HepG2 (cell line): ENCODE measurements around the gene FNDC3B. TPM values are rescaled to one million over a fixed set of nuclear protein-coding genes. Genes with fewer than 3 reads are reported as not detected.

Source experiments
- ATAC-seq: fragments of 200-7000 bp; cut with Tn5 transposase; 3 replicates; pipeline ENCODE4 v1.9.1; 2020; ENCODE audit warnings: mild to moderate bottlenecking, moderate library complexity
- BruUV-seq: library from RNA; stranded (reverse); fragments of 400-500 nt; replicated peaks from 2 replicates; lab custom pipeline; 2021; lab: Mats Ljungman, UMichigan
- CTCF ChIA-PET: fragments of 300-600 bp; formaldehyde crosslinking; extraction: SDS; loops from one replicate; lab custom pipeline; 2021; ENCODE audit warnings: low total read pairs, inconsistent platforms, low intra/inter-chr PET ratio; lab: Yijun Ruan, JAX
- POLR2A ChIA-PET: fragments of 350-600 bp; sonication (Branson Sonifier 250); formaldehyde crosslinking; loops from one replicate; lab custom pipeline; 2020; ENCODE audit warnings: antibody characterized with exemption, inconsistent platforms; lab: Yijun Ruan, JAX
- DNase-seq: peaks from one replicate; pipeline ENCODE4 v3.0.0-alpha.2; 2015; ENCODE audit warnings: low spot score
- FAIRE-seq: peaks from 3 replicates; lab custom pipeline; 2011; peaks lifted over from hg19 to GRCh38; lab: Jason Lieb, UNC
- H2AFZ ChIP-seq: one replicate; pipeline ENCODE4 v1.6.1; 2011; ENCODE audit warnings: low read length, inconsistent platforms
- H3K27ac ChIP-seq: fragments of 300-600 bp; 3 replicates; pipeline ENCODE4 v1.8.0; 2011; ENCODE audit warnings: mixed run types, mild to moderate bottlenecking, mixed read lengths, low read length, inconsistent platforms; ENCODE audit not compliant: insufficient read depth; ENCODE audit errors: extremely low read length
- H3K27me3 ChIP-seq, 2 experiments: fragments of 200-600 bp in 1 of 2; 2 replicates in 1 of 2; 3 replicates in 1 of 2; pipeline versions ENCODE4 v1.6.0 to v1.8.0; 2011; ENCODE audit warnings: low read length in 2 of 2, mild to moderate bottlenecking in 2 of 2, moderate library complexity in 2 of 2, inconsistent platforms in 1 of 2; ENCODE audit not compliant: insufficient read depth in 2 of 2, control insufficient read depth in 1 of 2
- H3K36me3 ChIP-seq, 2 experiments: fragments of 200-600 bp in 1 of 2; replicated peaks in 1 of 2; 2 replicates in 1 of 2; 3 replicates in 1 of 2; pipeline versions ENCODE4 v1.5.1 to v1.8.0; 2011; ENCODE audit warnings: low read length in 2 of 2, inconsistent platforms in 1 of 2; ENCODE audit not compliant: insufficient read depth in 2 of 2, control insufficient read depth in 1 of 2
- H3K4me1 ChIP-seq: 2 replicates; pipeline ENCODE4 v1.5.1; 2012; ENCODE audit warnings: low read length, inconsistent platforms; ENCODE audit not compliant: insufficient read depth
- H3K4me2 ChIP-seq: 2 replicates; pipeline ENCODE4 v1.6.0; 2011; ENCODE audit warnings: low read depth, low read length, inconsistent platforms
- H3K4me3 ChIP-seq, 3 experiments: fragments of 200-600 bp in 1 of 3; sonication (generic), shearing (Covaris generic) in 1 of 3; replicated peaks in 1 of 3; 2 replicates each; pipeline ENCODE4 v1.5.1; 2011 to 2016; ENCODE audit warnings: low read length in 3 of 3, inconsistent platforms in 2 of 3, low read depth in 2 of 3, mild to moderate bottlenecking in 2 of 3, control low read depth in 1 of 3, mixed read lengths in 1 of 3; ENCODE audit not compliant: insufficient read depth in 1 of 3
- H3K79me2 ChIP-seq: one replicate; pipeline ENCODE4 v1.6.1; 2011; ENCODE audit warnings: low read length, inconsistent platforms; ENCODE audit not compliant: insufficient read depth
- H3K9ac ChIP-seq: 2 replicates; pipeline ENCODE4 v1.6.0; 2011; ENCODE audit warnings: mild to moderate bottlenecking, low read depth, low read length, inconsistent platforms; ENCODE audit not compliant: insufficient read depth
- H3K9me3 ChIP-seq: 2 replicates; pipeline ENCODE4 v1.5.1; 2012; ENCODE audit warnings: mild to moderate bottlenecking, low read length
- H4K20me1 ChIP-seq: 2 replicates; pipeline ENCODE4 v1.6.0; 2011; ENCODE audit warnings: inconsistent platforms, mild to moderate bottlenecking, low read length, moderate library complexity; ENCODE audit not compliant: insufficient read depth
- ERF ChIP-seq: IDR thresholded peaks from 2 replicates; pipeline ENCODE4 v1.6.1; 2018; ENCODE audit warnings: missing biosample characterization, missing genetic modification reagents
- ETV6 ChIP-seq: sonication (generic); formaldehyde crosslinking; conservative IDR thresholded peaks from 2 replicates; pipeline ENCODE4 v1.4.0; 2020; ENCODE audit warnings: missing genetic modification reagents
- KDM4B ChIP-seq: sonication (generic); formaldehyde crosslinking; IDR thresholded peaks from 2 replicates; pipeline ENCODE4 v1.4.0; 2020; ENCODE audit warnings: missing genetic modification reagents
- RBM22 ChIP-seq: fragments of 200-400 bp; formaldehyde crosslinking; optimal IDR thresholded peaks from 2 replicates; pipeline ENCODE3; 2017; ENCODE audit warnings: mild to moderate bottlenecking, low read length, moderate library complexity
- SIN3A ChIP-seq: IDR thresholded peaks from 2 replicates; pipeline ENCODE4 v1.6.1; 2011; ENCODE audit warnings: low read depth, mild to moderate bottlenecking, control low read depth, low read length, borderline replicate concordance
- ZNF121 ChIP-seq: sonication (generic); formaldehyde crosslinking; IDR thresholded peaks from 2 replicates; pipeline ENCODE4 v1.5.0; 2020; ENCODE audit warnings: mild to moderate bottlenecking, missing genetic modification reagents
- ZNF292 ChIP-seq: sonication (generic); formaldehyde crosslinking; IDR thresholded peaks from 2 replicates; pipeline ENCODE4 v1.8.1; 2022; ENCODE audit warnings: mild to moderate bottlenecking, low read depth, missing genetic modification reagents, borderline replicate concordance
- ZNF567 ChIP-seq: sonication (generic); formaldehyde crosslinking; IDR thresholded peaks from 2 replicates; pipeline ENCODE4 v1.8.1; 2023; ENCODE audit warnings: mild to moderate bottlenecking, missing genetic modification reagents, borderline replicate concordance
- ZNF572 ChIP-seq: sonication (generic); formaldehyde crosslinking; IDR thresholded peaks from 2 replicates; pipeline ENCODE4 v1.5.1; 2020; ENCODE audit warnings: mild to moderate bottlenecking, missing genetic modification reagents
- ZNF850 ChIP-seq: sonication (generic); formaldehyde crosslinking; conservative IDR thresholded peaks from 2 replicates; pipeline ENCODE4 v1.9.0; 2021; ENCODE audit warnings: mild to moderate bottlenecking, missing genetic modification reagents
- WGBS: methylation state at CpG from one replicate; pipeline ENCODE4 v1.1.6; 2017; ENCODE audit warnings: low lambda C conversion rate; 5-methylcytosine and 5-hydroxymethylcytosine counted together
- in situ Hi-C: cut with HindIII; loops from 2 replicates; pipeline ENCODE4 v1.10.0; 2017; ENCODE audit warnings: low pct_unique_long_range_greater_than_20kb; ENCODE audit not compliant: extremely low pct_ligation_motif_present
- intact Hi-C: fragments of 100-400 bp; cut with micrococcal nuclease; formaldehyde crosslinking; loops from one replicate; pipeline ENCODE4 v1.10.0; 2022; ENCODE audit not compliant: unreplicated experiment
- polyA plus RNA-seq, 8 experiments: library from polyadenylated mRNA; depleted of rRNA in 3 of 8; stranded (reverse) in 7 of 8; unstranded in 1 of 8; fragments of >200 nt; fragmentation: Illumina TruSeq in 4 of 8; extraction: Trizol in 4 of 8; gene quantifications; 2 replicates each; pipeline versions ENCODE4 v1.2.1 to v1.2.3, GENCODE V29; 2011 to 2016; ENCODE audit warnings: low read depth in 4 of 8, missing spikeins in 1 of 8, mixed read lengths in 1 of 8; ENCODE audit not compliant: insufficient read depth in 1 of 8
- total RNA-seq, 5 experiments: library from RNA; depleted of rRNA; stranded (reverse); fragments of >200 nt; fragmentation: Illumina TruSeq; extraction: Trizol; gene quantifications; 2 replicates each; pipeline ENCODE4 v1.2.3, GENCODE V29; 2016; ENCODE audit warnings: low read depth in 1 of 5
- TF ChIP-seq, protein P1 (sequence below), 2 experiments: fragments of 450-650 bp in 1 of 2; sonication (generic) in 1 of 2; formaldehyde crosslinking; IDR thresholded peaks; 2 replicates each; pipeline versions ENCODE4 v1.5.0 to v1.8.0; 2020 to 2022; ENCODE audit warnings: mild to moderate bottlenecking in 1 of 2, missing genetic modification reagents in 1 of 2
- TF ChIP-seq, protein P2 (sequence below): sonication (generic); formaldehyde crosslinking; IDR thresholded peaks from 2 replicates; pipeline ENCODE4 v1.4.0; 2020; ENCODE audit warnings: missing genetic modification reagents

Gene FNDC3B
- total and polyA plus RNA-seq, 2 of the 13 experiments (the other 11 are each of a cell fraction or from before 2014, with no cell fraction given) = 74.8 to 103 TPM

DNA sequence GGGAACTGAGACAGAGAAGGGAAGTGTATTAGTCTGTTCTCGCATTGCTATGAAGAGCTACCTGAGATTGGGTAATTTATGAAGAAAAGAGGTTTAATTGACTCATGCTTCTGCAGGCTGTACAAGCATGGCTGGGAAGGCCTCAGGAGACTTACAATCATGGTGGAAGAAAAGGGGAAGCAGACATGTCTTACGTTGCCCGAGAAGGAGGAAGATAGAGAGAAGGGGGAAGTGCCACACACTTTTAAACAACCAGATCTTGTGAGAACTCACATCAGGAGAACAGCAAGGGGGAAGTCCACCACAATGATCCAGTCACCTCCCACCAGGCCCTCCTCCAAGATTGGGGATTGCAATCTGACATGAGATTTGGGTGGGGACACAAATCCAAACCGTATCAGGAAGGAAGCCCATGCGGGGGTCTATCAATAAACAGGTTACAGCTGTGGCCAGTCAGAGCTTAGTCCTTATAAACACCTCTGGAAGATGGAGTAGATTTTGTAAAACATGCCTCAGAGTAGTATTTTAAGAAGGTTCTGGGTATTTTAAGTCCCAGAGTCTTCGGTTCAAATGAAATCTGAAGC, 254.9 kb downstream of the FNDC3B start:
- no peak for FAIRE-seq
- H3K4me3 ChIP-seq = no peak overlapping the region
- intact Hi-C loops (no loop called here), in situ Hi-C loops (no loop called here)
- no peaks in the 10 kb centered on the region for H3K27me3 ChIP-seq
- no peaks in the 10 kb centered on the region for H3K9me3 ChIP-seq
- WGBS = over 99% methylated on average over 6 of the region's 6 CpGs
- no peak overlapping the region for H3K9ac ChIP-seq
- no peak for ATAC-seq
- peaks cover 33 to 94% of the 10 kb centered on the region in 2 experiments for H3K36me3 ChIP-seq
- ChIA-PET POLR2A (no interaction called here), CTCF (no interaction called here)
- H3K4me1 ChIP-seq = no peaks in the 10 kb centered on the region
- H3K27ac ChIP-seq = no peak overlapping the region
- DNase-seq = no peak
- no TSS peak for BruUV-seq
- H4K20me1 ChIP-seq = peaks cover 69% of the 10 kb centered on the region
- H2AFZ ChIP-seq = no peak overlapping the region
- no peak overlapping the region for H3K4me2 ChIP-seq
- H3K79me2 ChIP-seq = peaks cover 40% of the 10 kb centered on the region
- TF ChIP-seq ETV6 (CRISPR knock-in tag) (no peak), ZNF567 (no peak), SIN3A (no peak), RBM22 (peak; percentile 95), KDM4B (CRISPR knock-in tag) (no peak), ZNF292 (CRISPR knock-in tag) (no peak), ZNF572 (CRISPR knock-in tag) (no peak), ZNF850 (CRISPR knock-in tag) (no peak), ERF (no peak), ZNF121 (CRISPR knock-in tag) (no peak)
- TF ChIP-seq, protein P1, sequence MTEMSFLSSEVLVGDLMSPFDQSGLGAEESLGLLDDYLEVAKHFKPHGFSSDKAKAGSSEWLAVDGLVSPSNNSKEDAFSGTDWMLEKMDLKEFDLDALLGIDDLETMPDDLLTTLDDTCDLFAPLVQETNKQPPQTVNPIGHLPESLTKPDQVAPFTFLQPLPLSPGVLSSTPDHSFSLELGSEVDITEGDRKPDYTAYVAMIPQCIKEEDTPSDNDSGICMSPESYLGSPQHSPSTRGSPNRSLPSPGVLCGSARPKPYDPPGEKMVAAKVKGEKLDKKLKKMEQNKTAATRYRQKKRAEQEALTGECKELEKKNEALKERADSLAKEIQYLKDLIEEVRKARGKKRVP (CRISPR knock-in tag; IDR thresholded peaks at IDR 0.05) = 0 out of 4 replicates have a peak, but pooled peaks of 1 of the 2 experiments have one; percentile 17
- TF ChIP-seq, protein P2, sequence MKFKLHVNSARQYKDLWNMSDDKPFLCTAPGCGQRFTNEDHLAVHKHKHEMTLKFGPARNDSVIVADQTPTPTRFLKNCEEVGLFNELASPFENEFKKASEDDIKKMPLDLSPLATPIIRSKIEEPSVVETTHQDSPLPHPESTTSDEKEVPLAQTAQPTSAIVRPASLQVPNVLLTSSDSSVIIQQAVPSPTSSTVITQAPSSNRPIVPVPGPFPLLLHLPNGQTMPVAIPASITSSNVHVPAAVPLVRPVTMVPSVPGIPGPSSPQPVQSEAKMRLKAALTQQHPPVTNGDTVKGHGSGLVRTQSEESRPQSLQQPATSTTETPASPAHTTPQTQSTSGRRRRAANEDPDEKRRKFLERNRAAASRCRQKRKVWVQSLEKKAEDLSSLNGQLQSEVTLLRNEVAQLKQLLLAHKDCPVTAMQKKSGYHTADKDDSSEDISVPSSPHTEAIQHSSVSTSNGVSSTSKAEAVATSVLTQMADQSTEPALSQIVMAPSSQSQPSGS (CRISPR knock-in tag) = no peak
